Astrocyte of the spinal cord (primary cell): Measurements from ENCODE around the gene ASPHD1.

Experiments
- DNase-seq: peaks from one replicate; pipeline ENCODE4 v3.0.0; 2011; ENCODE audit warnings: low read depth, low spot score
- H3K4me3 ChIP-seq: 2 replicates; pipeline ENCODE4 v1.5.1; 2011; ENCODE audit warnings: low read depth, mild to moderate bottlenecking, low read length, moderate library complexity
- CTCF ChIP-seq: IDR thresholded peaks from 2 replicates; pipeline ENCODE4 v1.5.1; 2012; ENCODE audit warnings: low read depth, mild to moderate bottlenecking, low read length, inconsistent platforms
- in situ Hi-C: cut with HindIII; loops from 2 replicates; pipeline ENCODE4 v1.10.0; 2017; ENCODE audit warnings: low sequenced_read_pairs

ASPHD1 gene

GRCh38 chr16:29911676-29912010, 11.4 kb downstream of the ASPHD1 start:
- no peak for DNase-seq
- no peak overlapping the region for H3K4me3 ChIP-seq
- in situ Hi-C loops, result no loop called here
- no peak for TF ChIP-seq CTCF

GRCh38 chr16:29912087-29912486, 11.8 kb downstream of the ASPHD1 start:
- no peak for TF ChIP-seq CTCF
- no peak for DNase-seq
- in situ Hi-C loops, result no loop called here
- no peak overlapping the region for H3K4me3 ChIP-seq

- DNase-seq, result no peak
- in situ Hi-C loops, result no loop called here
- H3K4me3 ChIP-seq, result no peak overlapping the region
- TF ChIP-seq CTCF, result no peak
These were observed 13.2 kb downstream of the ASPHD1 start for GRCh38 chr16:29913514-29913913.

- no peak for TF ChIP-seq CTCF
- no peak for DNase-seq
- in situ Hi-C loops, result no loop called here
- no peak overlapping the region for H3K4me3 ChIP-seq
These were observed 15.4 kb downstream of the ASPHD1 start for GRCh38 chr16:29915590-29916247.

GRCh38 chr16:29916979-29917378, 16.7 kb downstream of the ASPHD1 start:
- no peak overlapping the region for H3K4me3 ChIP-seq
- in situ Hi-C loops, result no loop called here
- DNase-seq, result no peak
- TF ChIP-seq CTCF, result no peak

GRCh38 chr16:29920288-29921033, 20.2 kb downstream of the ASPHD1 start:
- DNase-seq, result no peak
- in situ Hi-C loops, result no loop called here
- TF ChIP-seq CTCF, result no peak
- H3K4me3 ChIP-seq, result no peak overlapping the region

GRCh38 chr16:29921034-29921385, 20.7 kb downstream of the ASPHD1 start:
- H3K4me3 ChIP-seq, result no peak overlapping the region
- TF ChIP-seq CTCF, result no peak
- in situ Hi-C loops, result no loop called here
- DNase-seq, result no peak
